Gastrocnemius medialis (tissue), 4 donors: ENCODE results near the gene FRRS1L. TPM values are rescaled to one million over a fixed set of nuclear protein-coding genes. Genes with fewer than 3 reads are reported as not detected.

Source experiments
- ATAC-seq, 2 donors: fragments of 150-250 bp; one replicate each; pipeline ENCODE4 v1.9.1; 2016
- DNase-seq, 2 donors: peaks; one replicate each; pipeline ENCODE4 v3.0.0-alpha.2; 2019
- H3K27ac ChIP-seq, 4 donors: fragments of 200-600 bp; sonication (generic); 1 replicate in 1 of 4; 2 replicates in 3 of 4; pipeline ENCODE4 v1.5.1; 2016 to 2018; ENCODE audit warnings: mild to moderate bottlenecking in 2 of 4, moderate library complexity in 1 of 4
- H3K27me3 ChIP-seq, 3 donors: fragments of 200-600 bp; sonication (generic) in 2 of 3; 1 replicate in 1 of 3; 2 replicates in 2 of 3; pipeline versions ENCODE4 v1.5.1 to v1.6.0; 2016 to 2019; ENCODE audit warnings: mild to moderate bottlenecking in 1 of 3, moderate library complexity in 1 of 3
- H3K36me3 ChIP-seq, 2 donors: fragments of 200-600 bp; sonication (generic) in 1 of 2; one replicate each; pipeline ENCODE4 v1.5.1; 2017 to 2018
- H3K4me1 ChIP-seq, 2 donors: fragments of 200-600 bp; sonication (generic) in 1 of 2; one replicate each; pipeline ENCODE4 v1.5.1; 2016 to 2017; ENCODE audit warnings: mild to moderate bottlenecking in 2 of 2
- H3K4me3 ChIP-seq, 4 donors: fragments of 200-600 bp; sonication (generic) in 3 of 4; 1 replicate in 1 of 4; 2 replicates in 3 of 4; pipeline ENCODE4 v1.5.1; 2016 to 2019; ENCODE audit warnings: mild to moderate bottlenecking in 2 of 4
- H3K9me3 ChIP-seq, 3 donors: fragments of 200-600 bp; sonication (generic) in 2 of 3; 1 replicate in 1 of 3; 2 replicates in 2 of 3; pipeline ENCODE4 v1.5.1; 2016 to 2019
- POLR2A ChIP-seq, 2 donors: fragments of 450-650 bp; IDR thresholded peaks; one replicate each; pipeline ENCODE4 v1.6.1; 2017; ENCODE audit warnings: antibody characterized with exemption in 2 of 2, mild to moderate bottlenecking in 2 of 2, moderate library complexity in 2 of 2
- in situ Hi-C, 4 donors: fragments of 200-750 bp; cut with MboI; loops; one replicate each; pipeline versions ENCODE4 v1.15.0 to v1.8.0; 2017; ENCODE audit warnings: low sequenced_read_pairs in 4 of 4
- intact Hi-C: fragments of 100-400 bp; cut with DNase I; formaldehyde crosslinking; loops from one replicate; pipeline ENCODE4 v1.15.1; 2023; ENCODE audit warnings: low total_unique reads
- total RNA-seq, 4 donors: library from RNA; depleted of rRNA; stranded (reverse); fragments of >200 nt; gene quantifications; one replicate each; pipeline versions ENCODE4 v1.1.0 to v1.2.3, GENCODE V29; 2016
- TF ChIP-seq, protein P1 (sequence below), 5 experiments: fragments of 450-650 bp in 3 of 5; fragments of 200-600 bp in 2 of 5; sonication (generic) in 2 of 5; IDR thresholded peaks in 4 of 5; conservative IDR thresholded peaks in 1 of 5; 1 replicate in 4 of 5; 2 replicates in 1 of 5; pipeline ENCODE4 v1.5.1; 2016 to 2019; ENCODE audit warnings: antibody characterized with exemption in 5 of 5, mild to moderate bottlenecking in 3 of 5, moderate library complexity in 3 of 5

Gene FRRS1L
- total RNA-seq, 4 donors from 2014 or later, result 0.02 TPM; not detected in 3

DNA sequence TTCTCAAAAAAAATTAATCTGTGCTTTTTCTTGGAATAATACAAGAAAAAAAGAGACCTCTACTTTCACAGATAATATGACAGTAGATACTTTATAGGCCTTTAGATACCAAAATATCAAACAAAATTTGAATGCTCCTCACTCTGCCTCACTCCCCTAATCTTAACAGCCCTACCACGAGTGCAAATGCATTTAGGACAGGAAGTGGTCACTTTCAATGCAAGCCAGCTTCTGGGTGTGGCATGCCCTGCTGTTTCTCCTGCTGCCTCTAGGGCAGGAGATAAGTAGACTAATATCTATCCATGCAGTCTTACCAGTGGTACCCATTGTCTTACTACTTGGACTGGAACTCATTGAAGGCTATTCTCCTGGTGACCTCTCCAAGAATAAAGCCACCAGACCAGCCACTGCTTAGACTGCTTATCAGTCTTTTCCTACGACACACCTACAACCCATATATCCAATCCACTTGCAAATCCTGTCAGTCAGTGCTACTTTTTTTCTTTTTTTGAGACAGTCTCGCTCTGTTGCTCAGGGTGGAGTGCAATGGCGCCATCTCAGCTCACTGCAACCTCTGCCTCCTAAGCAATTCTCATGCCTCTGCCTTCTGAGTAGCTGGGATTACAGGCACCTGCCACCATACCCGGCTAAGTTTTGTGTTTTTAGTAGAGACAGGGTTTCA is 23.0 kb downstream of the FRRS1L start:
- Histone ChIP-seq H3K27ac (no peak overlapping the region), H3K9me3 (no peaks in the 10 kb centered on the region), H3K4me1 (no peaks in the 10 kb centered on the region), H3K4me3 (no peak overlapping the region), H3K36me3 (no peaks in the 10 kb centered on the region), H3K27me3 (no peaks in the 10 kb centered on the region)
- in situ Hi-C loops, result no loop called here
- ATAC-seq (no peak), DNase-seq (no peak)
- TF ChIP-seq, protein P1, sequence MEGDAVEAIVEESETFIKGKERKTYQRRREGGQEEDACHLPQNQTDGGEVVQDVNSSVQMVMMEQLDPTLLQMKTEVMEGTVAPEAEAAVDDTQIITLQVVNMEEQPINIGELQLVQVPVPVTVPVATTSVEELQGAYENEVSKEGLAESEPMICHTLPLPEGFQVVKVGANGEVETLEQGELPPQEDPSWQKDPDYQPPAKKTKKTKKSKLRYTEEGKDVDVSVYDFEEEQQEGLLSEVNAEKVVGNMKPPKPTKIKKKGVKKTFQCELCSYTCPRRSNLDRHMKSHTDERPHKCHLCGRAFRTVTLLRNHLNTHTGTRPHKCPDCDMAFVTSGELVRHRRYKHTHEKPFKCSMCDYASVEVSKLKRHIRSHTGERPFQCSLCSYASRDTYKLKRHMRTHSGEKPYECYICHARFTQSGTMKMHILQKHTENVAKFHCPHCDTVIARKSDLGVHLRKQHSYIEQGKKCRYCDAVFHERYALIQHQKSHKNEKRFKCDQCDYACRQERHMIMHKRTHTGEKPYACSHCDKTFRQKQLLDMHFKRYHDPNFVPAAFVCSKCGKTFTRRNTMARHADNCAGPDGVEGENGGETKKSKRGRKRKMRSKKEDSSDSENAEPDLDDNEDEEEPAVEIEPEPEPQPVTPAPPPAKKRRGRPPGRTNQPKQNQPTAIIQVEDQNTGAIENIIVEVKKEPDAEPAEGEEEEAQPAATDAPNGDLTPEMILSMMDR (IDR thresholded peaks at IDR 0.05 in 4 of 5, conservative IDR thresholded peaks at IDR 0.05 in 1 of 5), result no peak
- no peak for TF ChIP-seq POLR2A (IDR thresholded peaks at IDR 0.05)
- intact Hi-C loops, result no loop called here

DNA sequence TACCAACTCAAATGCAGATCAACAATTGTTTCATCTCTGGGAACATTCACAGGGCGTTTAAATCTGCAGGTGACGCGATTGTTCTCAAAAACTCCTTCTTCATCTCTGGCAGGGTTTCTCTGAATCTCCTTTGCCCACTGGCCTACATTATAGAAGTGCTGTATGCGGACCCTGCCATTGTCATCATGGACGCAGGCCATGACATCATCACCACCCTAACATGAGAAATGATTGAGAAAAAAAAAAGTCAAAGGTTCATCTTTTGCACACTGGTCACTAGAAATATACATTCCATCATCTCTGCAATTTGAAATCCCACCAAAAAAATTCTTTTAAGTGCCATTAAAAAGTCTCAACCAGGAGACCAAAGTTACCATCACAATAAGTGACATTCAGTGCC is 25.7 kb downstream of the FRRS1L start:
- in situ Hi-C loops (no loop called here), intact Hi-C loops (no loop called here)
- Histone ChIP-seq H3K36me3 (no peaks in the 10 kb centered on the region), H3K9me3 (no peaks in the 10 kb centered on the region), H3K27me3 (no peaks in the 10 kb centered on the region), H3K4me1 (no peaks in the 10 kb centered on the region), H3K27ac (no peak overlapping the region), H3K4me3 (no peak overlapping the region)
- TF ChIP-seq, protein P1 (IDR thresholded peaks at IDR 0.05 in 4 of 5, conservative IDR thresholded peaks at IDR 0.05 in 1 of 5), result no peak
- no peak for TF ChIP-seq POLR2A (IDR thresholded peaks at IDR 0.05)
- no peak for ATAC-seq
- no peak for DNase-seq

GRCh38 chr9:109139851-109140250 is 27.2 kb downstream of the FRRS1L start:
- Histone ChIP-seq H3K9me3 (no peaks in the 10 kb centered on the region), H3K4me1 (no peaks in the 10 kb centered on the region), H3K4me3 (no peak overlapping the region), H3K36me3 (no peaks in the 10 kb centered on the region), H3K27ac (no peak overlapping the region), H3K27me3 (no peaks in the 10 kb centered on the region)
- intact Hi-C loops (no loop called here), in situ Hi-C loops (no loop called here)
- DNase-seq (no peak), ATAC-seq (no peak)
- TF ChIP-seq, protein P1 (IDR thresholded peaks at IDR 0.05 in 4 of 5, conservative IDR thresholded peaks at IDR 0.05 in 1 of 5), result no peak
- no peak for TF ChIP-seq POLR2A (IDR thresholded peaks at IDR 0.05)

- TF ChIP-seq, protein P1 (IDR thresholded peaks at IDR 0.05 in 4 of 5, conservative IDR thresholded peaks at IDR 0.05 in 1 of 5), result no peak
- TF ChIP-seq POLR2A (IDR thresholded peaks at IDR 0.05), result no peak
- Histone ChIP-seq H3K9me3 (no peaks in the 10 kb centered on the region), H3K4me1 (no peaks in the 10 kb centered on the region), H3K27me3 (no peaks in the 10 kb centered on the region), H3K27ac (no peak overlapping the region), H3K36me3 (no peaks in the 10 kb centered on the region), H3K4me3 (no peak overlapping the region)
- ATAC-seq (no peak), DNase-seq (no peak)
- intact Hi-C loops, result no loop called here
- in situ Hi-C loops, result no loop called here
These were observed 28.6 kb downstream of the FRRS1L start for GRCh38 chr9:109138421-109138820.

- Histone ChIP-seq H3K9me3 (no peaks in the 10 kb centered on the region), H3K4me1 (no peaks in the 10 kb centered on the region), H3K4me3 (no peak overlapping the region), H3K27ac (no peak overlapping the region), H3K36me3 (no peaks in the 10 kb centered on the region), H3K27me3 (no peaks in the 10 kb centered on the region)
- intact Hi-C loops (no loop called here), in situ Hi-C loops (no loop called here)
- no peak for DNase-seq
- no peak for TF ChIP-seq POLR2A (IDR thresholded peaks at IDR 0.05)
- TF ChIP-seq, protein P1 (IDR thresholded peaks at IDR 0.05 in 4 of 5, conservative IDR thresholded peaks at IDR 0.05 in 1 of 5), result no peak
- no peak for ATAC-seq
These were observed 32.9 kb downstream of the FRRS1L start for GRCh38 chr9:109134167-109134578.
